HG03139 (cell line): ENCODE data around the gene EPX.
"Not testable (repeated sequence)": the region's sequence is repeated elsewhere in the genome, so short reads cannot be mapped to it uniquely, and the experiment has no call there.

Source experiments
- ATAC-seq: cut with Tn5 transposase; IDR thresholded peaks from one replicate; pipeline ENCODE4 v1.9.1; 2021; ENCODE audit not compliant: unreplicated experiment

The EPX gene, protein sequence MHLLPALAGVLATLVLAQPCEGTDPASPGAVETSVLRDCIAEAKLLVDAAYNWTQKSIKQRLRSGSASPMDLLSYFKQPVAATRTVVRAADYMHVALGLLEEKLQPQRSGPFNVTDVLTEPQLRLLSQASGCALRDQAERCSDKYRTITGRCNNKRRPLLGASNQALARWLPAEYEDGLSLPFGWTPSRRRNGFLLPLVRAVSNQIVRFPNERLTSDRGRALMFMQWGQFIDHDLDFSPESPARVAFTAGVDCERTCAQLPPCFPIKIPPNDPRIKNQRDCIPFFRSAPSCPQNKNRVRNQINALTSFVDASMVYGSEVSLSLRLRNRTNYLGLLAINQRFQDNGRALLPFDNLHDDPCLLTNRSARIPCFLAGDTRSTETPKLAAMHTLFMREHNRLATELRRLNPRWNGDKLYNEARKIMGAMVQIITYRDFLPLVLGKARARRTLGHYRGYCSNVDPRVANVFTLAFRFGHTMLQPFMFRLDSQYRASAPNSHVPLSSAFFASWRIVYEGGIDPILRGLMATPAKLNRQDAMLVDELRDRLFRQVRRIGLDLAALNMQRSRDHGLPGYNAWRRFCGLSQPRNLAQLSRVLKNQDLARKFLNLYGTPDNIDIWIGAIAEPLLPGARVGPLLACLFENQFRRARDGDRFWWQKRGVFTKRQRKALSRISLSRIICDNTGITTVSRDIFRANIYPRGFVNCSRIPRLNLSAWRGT

DNA sequence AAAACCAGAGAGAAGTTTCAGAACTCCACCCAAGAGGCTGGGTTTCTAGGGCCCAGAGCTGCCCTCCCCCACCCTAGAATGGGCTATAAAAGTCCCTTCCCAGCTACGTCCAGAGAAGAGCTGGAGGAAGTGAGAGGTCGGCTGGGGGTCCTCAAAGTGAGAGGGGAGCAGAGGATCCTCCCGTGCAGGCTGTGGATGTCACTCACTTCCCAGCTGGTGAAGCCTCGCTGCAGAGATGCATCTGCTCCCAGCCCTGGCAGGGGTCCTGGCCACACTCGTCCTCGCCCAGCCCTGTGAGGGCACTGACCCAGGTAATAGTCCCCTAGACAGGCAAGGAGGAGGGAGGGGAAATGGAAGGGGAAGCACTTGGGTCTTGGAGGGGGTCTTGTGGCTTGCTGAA lies at the start of gene EPX:
Gene EPX (plus strand): TSS at position 115 of the 400 bp plus-strand sequence. CDS start 121 bp downstream, at position 236.
- ATAC-seq: no peak

DNA sequence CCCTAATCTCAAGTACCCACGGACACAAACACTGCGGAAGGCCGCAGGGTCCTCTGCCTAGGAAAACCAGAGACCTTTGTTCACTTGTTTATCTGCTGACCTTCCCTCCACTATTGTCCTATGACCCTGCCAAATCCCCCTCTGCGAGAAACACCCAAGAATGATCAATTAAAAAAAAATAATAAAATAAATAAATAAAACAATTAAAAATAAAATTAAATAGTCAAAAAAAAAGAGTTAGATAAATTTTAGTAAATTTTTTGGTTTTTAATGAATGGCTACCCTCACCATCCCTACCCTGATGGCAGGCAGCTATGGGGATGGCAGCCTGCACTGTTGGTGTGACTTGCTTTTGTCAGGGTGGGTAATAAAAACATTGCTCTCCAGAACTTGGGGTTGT lies 49.2 kb upstream of the EPX start:
- ATAC-seq: not testable (repeated sequence)

DNA sequence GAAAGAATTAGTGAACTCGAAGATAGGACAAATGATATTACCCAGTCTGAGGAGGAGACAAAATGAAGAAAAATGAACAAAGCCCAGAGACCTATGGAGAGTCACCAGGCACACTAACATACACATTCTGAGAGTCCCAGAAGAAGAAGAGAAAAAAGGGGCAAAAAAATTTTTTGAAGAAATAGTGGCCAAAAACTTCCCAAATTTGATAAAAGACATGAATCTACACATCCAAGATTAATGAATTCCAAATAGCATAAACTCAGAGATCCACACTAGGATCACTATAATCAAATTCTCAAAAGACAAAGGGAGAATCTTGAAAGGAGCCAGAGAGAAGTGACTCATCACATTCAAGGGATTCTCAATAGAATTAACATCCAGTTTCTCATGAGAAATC lies 47.7 kb upstream of the EPX start:
- no peak for ATAC-seq

DNA sequence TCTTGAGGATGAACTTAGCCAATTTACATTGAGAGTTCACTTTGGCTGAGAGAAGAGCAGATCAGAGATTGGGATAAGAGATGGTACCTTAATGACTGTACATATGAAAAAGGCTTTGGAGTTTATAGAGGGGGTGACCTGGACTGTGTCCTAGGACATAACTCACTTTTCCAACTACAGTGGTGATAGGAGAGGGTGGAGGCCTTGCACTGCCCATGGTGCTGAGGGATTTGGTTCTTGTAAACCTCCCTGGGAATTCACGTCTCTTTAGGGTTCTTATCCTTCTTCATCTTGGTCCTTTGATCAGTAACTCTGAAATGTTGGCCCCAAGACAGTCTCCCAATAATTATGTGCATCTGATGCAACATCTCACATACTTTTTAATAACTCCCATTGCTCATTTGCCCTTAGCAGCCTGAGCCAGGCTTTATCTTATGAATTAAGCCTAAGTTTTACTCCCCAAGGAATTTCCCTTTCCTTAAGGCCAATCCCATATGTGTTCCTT lies 44.5 kb upstream of the EPX start, which contains the start of gene OR4D1:
Gene OR4D1 (plus strand): TSS at position 455 of the 505 bp plus-strand sequence. CDS start 6,770 bp downstream, outside the sequence.
- ATAC-seq: no peak

DNA sequence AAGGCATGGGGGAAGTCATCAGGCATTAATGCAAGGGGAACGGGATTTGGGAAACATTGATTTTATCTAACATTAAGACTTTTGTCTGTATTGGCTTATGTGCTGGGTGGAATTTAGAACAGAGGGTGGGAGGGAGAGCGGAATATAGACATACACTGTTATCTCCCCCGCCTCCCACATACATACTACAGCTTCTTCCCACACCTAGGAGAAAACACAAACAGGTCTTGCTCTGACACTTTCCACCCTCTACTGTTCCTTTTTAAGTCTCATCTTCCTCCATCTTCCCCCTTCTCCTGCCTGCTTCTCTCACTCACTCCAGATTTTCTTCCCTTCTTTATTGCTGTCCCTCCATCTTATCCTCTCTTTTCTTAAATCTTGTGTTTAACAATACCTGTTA lies 43.9 kb upstream of the EPX start:
- no peak for ATAC-seq

DNA sequence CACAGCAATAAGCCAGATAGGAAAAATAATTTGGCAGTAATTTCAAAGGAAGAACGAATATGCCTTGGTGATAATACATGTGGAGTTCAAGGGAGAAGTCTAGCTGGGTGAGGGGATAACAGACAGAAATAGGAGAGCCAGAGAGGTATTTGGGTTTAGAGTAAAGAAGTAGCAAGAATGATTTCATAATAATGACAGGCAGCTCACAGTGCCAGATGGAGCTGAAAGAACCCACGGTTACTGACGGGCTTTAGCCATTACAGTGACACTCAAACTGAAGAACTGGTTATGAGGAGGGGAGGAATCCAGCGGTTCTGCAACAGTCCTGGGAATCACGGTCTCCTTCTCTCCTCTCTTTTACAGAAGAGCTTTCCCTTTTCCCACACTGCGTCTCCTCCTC lies 42.1 kb upstream of the EPX start:
- ATAC-seq: no peak

DNA sequence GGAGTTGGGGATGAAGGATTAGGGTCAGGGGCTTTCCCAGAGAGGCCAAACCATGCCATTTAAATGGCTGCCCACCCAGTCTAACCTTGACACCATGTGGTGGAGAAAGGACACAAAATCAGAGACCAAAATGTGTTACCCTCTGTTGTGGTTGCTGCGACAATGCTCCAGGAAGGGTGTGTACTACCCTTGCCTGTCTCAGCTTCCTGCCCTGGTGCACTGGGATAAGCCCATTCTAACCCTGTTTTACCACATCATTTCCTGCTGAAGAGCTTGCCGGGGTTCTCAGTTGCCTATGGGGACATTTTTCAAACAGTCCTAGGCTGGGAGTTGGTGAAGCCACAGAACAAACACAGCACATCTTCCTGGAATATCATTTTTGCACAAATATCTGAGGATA lies 39.5 kb upstream of the EPX start:
- ATAC-seq: no peak

DNA sequence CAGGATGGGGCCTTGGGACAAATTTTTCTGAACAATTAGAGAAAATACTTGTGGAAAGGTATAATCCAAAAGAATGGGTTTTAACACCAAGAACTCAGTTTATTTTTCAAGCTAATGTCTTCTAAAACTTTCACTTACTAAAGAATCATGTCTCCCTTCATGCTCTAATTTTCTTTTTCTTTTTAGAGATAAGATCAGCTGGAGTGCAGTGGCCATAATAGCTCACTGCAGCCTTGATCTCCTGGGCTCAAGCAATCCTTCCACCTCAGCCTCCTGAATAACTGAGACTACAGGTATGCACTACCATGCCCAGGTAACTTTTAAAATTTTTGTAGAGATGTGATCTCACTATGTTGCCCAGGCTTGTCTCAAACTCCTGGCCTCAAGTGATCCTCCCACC lies 38.9 kb upstream of the EPX start:
- ATAC-seq: no peak

DNA sequence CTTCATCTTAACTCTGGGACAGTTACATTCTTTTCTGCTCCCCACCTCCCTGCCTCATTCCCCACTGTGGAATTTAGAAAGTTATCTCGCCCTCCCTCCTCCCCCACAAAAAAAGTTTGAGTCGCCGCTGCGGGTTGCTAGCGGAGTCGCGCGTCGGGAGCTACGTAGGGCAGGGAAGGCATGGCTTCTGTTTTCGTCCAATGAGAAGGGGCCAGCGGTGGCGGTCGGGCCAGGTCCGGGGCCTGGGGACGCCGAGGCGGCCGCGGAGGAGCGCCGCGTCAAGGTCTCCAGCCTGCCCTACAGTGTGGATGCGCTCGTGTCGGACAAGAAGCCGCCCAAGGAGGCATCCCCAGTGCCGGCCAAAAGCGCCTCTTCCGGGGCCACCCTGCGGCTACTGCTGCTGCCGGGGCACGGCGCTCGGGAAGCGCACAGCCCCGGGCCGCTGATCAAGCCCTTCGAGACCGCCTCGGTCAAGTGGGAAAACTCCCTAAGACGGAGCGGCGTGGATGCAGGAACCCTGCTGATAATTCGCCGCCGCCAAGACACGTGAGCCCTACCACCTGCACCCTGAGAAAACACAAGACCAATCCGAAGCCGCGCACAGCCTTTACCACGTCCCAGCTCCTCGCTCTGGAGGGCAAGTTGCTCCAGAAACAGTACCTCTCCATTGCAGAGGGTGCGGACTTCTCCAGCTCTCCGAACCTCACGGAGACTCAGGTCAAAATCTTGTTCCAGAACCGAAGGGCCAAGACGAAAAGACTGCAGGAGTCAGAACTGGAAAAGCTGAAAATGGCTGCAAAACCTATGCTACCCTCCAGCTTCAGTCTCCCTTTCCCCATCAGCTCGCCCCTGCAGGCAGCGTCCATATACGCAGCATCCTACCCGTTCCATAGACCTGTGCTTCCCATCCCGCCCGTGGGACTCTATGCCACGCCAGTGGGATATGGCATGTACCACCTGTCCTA lies 35.4 kb upstream of the EPX start:
- ATAC-seq: no peak

DNA sequence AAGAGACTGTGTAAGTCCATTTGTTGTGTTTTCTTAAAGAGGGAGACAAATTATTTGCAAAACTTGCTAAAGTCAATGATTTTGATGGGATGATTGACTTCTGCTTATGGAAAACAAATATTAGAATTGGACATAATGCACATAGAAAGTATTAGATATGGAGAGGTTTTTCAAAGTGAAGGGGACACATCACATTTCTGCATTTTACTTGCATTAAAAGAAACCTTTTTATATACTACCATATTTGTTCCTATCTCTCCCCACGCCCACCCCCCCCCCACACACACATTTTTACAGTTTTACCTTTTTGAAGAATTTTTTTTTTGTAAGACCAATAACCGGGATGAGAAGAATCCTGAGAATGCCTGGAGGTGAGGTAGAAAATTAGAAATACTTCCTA lies 34.3 kb upstream of the EPX start:
- no peak for ATAC-seq

DNA sequence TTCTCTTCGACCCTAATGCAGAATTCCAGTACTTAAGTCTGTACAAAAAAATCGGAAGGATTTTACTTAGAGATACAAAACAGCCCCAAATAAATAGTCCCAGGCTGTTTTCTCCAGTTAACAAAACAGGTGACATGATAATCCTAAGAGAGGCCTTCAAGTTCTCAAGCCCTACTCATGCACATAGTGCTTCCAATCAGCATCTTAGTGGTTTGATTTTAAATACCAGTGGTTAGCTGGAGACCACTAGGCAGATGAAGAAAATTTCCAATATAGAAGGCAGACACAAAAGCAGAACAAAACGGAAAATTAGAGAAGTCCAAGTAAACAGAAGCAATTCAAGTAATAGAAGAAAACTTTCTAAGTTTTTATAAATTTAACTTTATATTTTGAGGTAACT lies 31.0 kb upstream of the EPX start:
- ATAC-seq: no peak

DNA sequence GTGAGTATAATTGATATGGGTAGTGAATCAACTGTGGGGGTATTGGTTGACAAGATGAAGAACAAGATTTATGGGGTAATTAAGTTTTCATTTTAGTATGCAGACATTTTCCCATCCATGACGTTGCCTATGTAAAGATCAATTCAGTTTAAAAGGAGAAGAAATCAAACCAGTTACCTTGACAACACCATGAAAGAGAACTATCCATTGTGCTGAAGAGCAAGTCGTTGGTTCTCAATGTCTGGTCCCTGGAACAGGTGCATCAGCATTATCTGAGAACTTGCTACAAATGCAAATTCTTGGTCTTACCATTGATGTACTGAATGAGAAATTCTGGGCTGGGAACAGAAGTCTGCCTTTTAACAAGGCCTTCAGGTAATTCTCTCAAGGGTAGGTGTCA lies 26.5 kb upstream of the EPX start:
- no peak for ATAC-seq

DNA sequence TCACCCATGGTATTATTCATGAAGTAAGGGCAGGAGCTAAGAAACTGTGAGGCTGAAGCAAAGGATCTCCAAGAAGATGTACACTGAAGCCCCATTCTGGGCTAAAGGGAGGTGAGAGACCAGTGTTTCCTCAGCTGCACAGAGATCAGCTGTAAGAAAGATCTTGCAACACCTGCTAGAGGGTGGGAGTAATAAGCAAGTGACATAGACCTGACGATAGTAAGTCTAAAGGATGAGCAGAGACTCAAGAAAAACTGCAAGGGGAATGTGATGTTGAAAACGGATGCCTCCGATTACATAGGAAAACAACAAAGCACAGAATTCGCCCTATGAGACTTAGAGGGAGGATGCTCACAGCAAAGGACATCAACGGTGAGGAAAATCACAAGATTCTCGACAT lies 25.8 kb upstream of the EPX start, which contains the start of gene OR4D2:
Gene OR4D2 (plus strand): TSS at position 301 of the 400 bp plus-strand sequence. CDS start 2,674 bp downstream, outside the sequence.
- ATAC-seq: no peak

DNA sequence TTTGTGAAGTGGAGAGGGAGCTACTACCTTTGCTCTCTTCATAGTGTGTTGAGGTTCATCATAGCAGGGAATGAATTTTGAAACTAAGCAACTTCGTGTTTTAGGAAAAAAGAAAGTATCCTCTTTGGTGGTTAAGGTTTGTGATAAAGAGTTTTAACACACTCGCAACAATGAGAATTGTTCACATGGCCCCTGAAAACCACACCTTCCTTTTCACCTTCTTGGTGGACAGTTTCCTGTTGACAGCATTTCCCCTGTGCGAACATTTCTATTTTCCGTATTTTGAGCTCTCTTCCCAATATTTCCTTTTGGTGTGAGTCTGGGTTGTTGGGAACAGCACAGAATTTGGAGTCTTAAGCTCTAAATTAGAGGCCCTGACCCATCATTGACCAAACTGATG lies 21.9 kb upstream of the EPX start:
- ATAC-seq: no peak

DNA sequence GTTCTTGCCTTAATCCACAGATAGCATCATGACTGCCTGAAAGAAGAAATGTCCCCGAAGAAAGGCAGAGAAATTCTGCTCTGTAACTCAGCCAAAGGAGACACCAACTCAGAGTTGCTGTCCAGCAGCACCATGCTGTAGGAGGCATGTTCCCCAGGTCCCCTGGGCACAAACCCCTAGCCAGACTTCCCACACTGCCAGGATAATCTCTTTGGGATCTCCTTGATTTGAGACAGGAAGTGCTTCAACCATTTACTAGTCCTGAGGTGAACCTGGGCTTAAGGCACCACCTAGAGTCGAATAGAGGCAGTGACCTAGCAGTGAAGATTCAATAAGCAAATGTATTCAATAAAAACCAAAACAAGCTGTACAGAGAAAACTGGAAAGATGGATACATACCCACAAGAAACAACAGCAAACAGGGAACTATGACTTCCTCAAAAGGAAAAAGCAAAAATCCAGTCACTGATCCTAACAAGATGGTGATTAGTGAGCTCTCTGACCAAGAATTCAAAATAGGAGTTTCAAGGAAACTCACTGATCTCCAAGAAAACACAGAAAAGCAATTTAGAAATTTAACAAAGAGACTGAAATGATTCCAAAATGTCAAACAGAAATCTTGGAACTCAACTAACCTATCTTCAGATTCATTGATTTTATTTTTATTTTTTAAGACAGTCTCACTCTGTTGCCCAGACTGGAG lies 20.0 kb upstream of the EPX start:
- no peak for ATAC-seq

DNA sequence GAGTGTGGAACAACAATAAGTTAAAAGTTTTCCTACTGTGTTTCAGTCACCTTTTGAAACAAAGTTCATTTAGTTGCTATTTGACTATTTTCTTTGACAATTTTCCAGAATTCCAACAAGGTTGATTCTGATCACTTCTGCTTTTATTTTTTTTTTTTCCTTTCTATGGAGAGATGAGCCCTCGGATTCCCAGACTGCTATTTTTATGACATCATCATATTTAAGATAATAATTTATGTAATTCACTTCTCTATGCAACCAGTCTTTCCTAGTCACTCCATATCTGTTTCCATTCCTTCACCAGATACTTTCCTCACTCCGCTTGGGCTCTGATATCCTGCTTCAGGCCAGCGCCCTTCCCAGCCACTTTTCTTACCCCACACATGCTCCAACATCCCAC lies 17.7 kb upstream of the EPX start:
- ATAC-seq: no peak

DNA sequence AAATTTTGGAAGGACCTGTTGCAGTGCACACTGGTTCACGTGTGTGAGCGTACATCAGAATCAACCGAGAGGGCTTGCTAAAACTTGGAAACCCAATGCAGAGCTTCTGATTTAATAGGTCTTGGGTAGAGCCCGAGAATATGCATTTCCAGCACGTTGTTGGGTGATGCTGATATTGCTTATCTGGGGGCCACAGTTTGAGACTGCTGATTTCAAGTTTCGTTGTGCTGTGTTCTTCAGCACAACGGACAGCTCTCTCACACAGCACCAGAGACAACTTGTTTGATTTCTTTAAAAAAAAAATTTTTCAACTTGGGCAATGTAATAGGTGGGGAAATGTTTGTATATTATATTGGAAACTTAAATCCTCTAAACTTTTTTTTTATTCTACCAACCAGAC lies 16.3 kb upstream of the EPX start:
- no peak for ATAC-seq

DNA sequence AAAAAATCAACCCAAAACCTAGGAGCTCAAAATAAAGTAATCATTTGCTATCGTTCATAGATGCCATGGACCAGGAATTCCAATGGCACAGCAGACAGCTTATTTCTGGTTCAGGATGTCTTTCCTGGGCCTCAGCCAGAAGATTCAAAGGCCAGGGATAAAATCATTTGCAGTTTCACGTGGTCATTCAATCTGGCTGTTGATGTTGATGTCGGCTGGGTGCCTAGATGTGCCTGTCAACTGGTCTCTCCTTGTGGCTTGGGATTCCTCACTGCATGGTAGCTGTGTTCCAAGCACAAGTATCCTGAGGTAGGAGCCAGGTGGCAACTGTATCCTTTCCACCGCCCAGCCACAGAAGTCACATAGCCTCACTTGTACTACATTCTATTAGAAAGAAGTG lies 10.7 kb upstream of the EPX start:
- no peak for ATAC-seq

DNA sequence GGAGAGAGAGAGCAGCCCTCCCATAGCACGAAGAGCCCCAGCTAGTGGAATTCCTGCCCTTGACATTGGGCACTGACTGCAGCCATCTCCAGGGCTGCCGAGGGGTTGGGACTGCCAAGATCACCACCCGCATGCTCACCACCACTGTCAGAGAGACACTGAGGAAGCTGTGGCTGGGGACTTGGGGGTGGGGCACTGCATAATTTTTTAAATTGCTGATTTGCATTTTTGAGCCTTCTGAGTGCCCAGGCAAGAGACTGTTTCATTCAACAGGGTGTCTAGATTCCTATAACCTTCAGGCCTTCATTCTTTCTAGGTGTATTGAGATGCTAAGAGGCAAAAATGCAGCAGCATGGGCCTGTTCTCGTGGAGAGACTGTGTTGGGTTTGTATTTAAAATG lies 9.0 kb upstream of the EPX start:
- no peak for ATAC-seq

DNA sequence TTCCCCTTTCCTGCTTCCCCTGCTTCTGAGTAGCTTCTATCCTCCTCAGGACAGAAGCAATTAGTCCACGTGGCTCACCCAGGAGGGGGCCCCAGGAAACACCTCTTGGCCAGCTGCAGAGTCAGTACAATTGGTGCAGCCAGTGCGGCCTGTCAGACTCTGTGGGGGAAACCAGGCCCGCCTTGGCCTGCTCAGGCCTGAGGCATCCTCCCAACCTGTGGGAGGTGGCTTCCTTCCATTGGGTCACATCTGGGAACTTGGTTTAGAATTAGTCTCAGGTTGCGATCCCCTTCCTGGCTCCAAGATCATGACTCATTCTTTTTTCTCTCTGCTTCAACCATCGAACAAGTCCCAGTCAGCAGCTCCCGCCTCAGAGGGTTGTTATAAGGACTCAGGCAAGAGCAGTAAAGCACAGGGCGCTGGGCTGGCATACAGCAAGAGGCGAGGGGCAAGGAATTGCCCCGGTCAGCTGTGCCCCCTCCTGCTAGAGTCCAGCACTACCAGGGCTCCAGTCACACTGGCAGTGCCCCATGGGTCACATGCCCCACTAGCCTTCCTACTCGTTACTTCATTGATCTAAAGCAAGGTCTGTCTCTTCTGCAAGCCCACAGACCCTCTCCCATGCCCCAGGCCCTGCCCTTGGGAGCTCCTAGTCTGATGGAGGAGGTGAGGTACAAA lies 8.1 kb upstream of the EPX start:
- no peak for ATAC-seq
